ENCODE data around the gene CACNA2D1.

Gene CACNA2D1

GRCh38 chr7:82109288-82109687, 334.3 kb downstream of the CACNA2D1 start:
- no peak for DNase-seq (ENCODE audit: low spot score)

- no peak for DNase-seq (ENCODE audit: low spot score)
These were observed 337.4 kb downstream of the CACNA2D1 start for GRCh38 chr7:82106201-82106600.

- DNase-seq (ENCODE audit: low spot score), result peak; percentile 11
These were observed 338.1 kb downstream of the CACNA2D1 start for GRCh38 chr7:82105463-82105862.

- no peak for DNase-seq (ENCODE audit: low spot score)
These were observed 345.2 kb downstream of the CACNA2D1 start for GRCh38 chr7:82098414-82098813.

GRCh38 chr7:82091126-82091684, 352.4 kb downstream of the CACNA2D1 start:
- no peak for DNase-seq (ENCODE audit: low spot score)

GRCh38 chr7:82087099-82087498, 356.5 kb downstream of the CACNA2D1 start:
- no peak for DNase-seq (ENCODE audit: low spot score)

DNA sequence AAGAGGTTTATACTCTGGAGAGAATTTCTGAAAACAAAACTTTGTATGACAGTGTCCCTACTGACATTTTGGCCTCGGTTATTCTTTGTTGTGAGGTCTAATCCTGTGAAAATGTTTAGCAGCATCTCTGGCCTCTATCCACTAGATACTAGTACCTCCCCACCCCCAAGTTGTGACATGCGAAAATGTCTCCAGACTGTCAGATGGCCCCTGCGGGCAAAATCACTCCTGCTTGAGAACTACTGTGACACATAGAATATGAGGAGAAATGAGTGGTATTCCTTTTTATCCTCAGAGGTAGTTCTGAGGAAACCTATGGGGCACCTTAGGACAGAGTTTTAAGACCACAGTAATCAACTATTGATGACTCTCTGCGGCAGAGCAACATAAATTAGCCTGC, 358.5 kb downstream of the CACNA2D1 start:
- DNase-seq (ENCODE audit: low spot score), result no peak

DNA sequence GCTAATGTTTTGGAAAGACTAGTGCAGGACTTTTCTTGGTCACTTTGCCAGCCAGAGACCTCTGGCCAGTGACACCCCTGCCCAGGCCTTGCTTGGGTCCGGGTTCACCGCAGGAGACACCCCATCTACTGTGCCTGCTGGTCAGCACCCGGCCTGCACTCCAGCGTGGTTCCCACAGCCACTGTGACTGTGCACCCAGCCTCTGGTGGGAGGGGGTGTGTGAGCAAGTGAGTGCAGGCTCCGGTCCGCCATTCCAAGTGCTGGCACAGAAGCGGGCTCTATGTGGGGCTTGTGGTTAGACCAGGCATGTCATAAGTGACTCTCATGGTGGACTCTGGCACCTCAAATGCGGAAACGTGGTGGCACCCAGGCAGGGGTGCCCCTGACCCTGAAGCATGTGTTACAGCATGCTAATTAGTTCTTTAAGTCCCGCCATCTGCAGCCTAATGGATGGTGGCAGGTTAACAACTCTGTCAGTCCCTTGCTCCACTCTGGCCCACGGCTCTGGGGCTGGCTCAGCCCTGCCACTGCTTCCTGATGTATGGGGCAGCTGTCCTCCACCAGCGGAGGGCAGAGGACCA, 361.8 kb downstream of the CACNA2D1 start:
- DNase-seq (ENCODE audit: low spot score), result no peak

DNA sequence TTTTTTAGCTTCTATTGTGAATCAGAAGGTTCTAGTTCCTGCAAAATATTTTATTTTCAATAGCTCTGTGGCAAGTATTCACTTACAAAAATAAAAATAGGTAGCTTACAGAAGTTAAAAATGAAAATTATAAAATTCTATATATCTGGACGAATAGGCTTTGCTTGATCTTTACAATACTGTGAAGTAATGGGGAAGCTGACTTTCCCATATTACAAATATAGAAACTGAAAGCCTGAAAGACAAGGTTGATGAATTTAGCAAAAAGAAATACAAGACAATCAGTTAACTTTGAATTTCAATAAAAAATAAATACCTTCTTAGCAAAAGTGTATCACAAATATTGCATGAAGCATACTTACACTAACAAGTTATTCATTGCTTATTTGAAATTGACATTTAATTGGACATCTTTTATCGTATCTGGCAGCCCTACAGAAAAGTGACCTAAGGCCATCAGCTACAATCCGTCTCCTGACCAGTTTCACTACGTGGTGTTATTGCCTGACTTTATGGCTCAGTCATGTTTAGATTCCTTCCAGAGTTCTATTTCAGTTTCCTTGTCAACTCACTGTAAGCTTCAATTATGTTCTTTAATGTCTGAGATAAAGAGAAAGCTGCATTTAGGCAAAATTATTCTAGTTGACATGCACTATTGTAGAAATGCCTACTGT, 363.2 kb downstream of the CACNA2D1 start:
- no peak for DNase-seq (ENCODE audit: low spot score)

- no peak for DNase-seq (ENCODE audit: low spot score)
These were observed 364.1 kb downstream of the CACNA2D1 start for GRCh38 chr7:82079527-82079926.

DNA sequence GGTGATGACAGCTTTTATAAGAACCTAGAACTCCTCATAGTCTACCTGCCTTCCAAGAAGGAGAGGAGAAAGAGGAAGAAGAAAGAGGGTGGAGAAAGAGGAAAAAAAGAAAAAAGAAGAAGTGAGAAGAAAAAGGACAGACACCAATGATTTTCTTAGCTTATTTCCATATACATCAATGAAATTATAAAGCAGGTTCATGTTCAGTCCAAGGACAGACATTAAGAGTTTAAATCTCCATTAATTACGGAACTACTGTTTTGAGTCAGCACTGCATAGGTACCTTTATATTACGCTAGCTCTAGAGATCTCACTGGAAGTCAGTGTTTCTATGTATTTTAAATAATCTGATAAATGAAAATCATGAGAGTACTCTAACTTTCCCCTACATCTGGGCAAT, 364.8 kb downstream of the CACNA2D1 start:
- DNase-seq (ENCODE audit: low spot score), result no peak

- no peak for DNase-seq (ENCODE audit: low spot score)
These were observed 372.1 kb downstream of the CACNA2D1 start for GRCh38 chr7:82071468-82071867.

GRCh38 chr7:82067628-82068264, 375.8 kb downstream of the CACNA2D1 start:
- no peak for DNase-seq (ENCODE audit: low spot score)

DNA sequence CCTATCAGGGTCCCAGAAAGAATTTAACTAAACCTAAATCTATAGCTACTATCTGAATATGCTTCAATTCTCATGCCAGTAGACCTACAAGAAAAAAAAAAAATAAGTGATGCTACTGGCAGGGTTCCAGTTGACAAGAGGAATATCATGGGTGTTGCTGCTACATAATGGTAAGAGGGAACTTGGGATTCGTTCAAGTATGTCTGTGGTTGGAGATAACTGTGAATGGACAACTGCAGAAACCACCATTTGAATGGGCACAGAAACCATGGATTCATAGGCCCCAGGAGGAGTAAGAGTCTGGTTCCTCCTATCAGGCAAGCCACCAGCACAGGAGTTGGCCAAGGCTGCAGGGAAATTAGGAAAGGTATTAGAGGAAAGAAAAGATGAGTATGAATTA, 386.1 kb downstream of the CACNA2D1 start:
- DNase-seq (ENCODE audit: low spot score), result no peak

DNA sequence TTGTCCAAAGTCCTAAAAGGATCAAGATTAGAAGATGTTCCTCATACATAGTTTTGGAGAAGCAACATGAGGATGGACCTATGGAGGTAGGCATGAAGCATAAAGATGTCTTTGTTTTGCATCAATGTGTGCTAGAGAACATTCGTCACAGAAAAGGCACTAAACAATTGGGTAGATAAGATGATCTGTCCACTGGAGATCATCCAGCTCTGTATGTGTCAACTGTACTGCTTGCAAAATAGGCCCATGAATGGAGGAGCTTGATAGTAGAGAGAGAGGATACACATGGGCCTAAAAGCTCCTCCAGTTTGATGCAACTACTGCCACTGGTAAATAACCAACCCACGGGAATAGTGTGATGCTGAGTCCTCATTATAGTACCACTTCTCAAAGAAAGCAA, 387.3 kb downstream of the CACNA2D1 start:
- no peak for DNase-seq (ENCODE audit: low spot score)

- DNase-seq (ENCODE audit: low spot score), result no peak
These were observed 389.0 kb downstream of the CACNA2D1 start for GRCh38 chr7:82054544-82054943.

DNA sequence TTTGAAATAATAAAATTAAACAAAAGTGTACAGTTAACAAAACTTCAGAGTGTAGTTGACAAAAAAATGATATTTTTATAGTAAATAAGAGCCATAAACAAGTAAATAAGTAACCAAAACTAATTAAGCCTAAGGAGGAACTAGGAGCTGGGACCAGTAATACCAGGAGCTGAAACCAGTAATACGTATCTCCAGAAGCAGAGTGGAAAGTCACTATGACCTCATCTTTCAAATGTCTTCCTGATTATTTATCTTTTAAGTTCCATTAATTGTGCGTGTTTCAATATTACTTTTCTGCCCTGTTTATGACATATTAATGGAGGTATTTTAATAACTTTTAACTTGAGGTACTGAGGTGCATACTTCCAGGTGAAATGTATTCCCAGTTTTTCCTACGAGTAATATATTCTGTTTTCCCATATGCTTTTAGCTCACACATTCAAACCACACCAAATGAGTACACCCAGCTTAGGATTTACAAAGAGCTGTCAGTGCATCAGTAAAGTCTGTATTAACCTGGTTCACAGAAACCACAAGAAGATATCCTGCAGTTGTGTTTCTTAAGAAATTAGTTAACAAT, 390.0 kb downstream of the CACNA2D1 start:
- no peak for DNase-seq (ENCODE audit: low spot score)

DNA sequence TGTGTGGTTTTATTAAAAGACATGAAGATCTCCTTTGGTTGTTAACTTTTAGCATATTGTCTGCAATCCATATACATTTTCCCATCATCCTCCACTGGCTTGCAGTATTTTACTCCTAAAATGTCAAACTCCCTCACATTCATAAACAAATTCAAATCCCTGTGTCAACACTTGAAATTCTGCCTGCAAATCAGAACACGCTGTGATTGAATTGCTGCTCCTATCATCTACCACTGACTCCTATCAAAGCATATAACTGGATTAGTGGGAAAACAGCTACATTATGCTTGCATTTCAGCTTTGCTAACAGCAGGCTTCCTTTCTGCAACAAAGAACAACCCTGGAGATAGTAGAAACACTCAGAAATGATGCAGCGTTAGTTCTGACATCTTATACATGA, 392.0 kb downstream of the CACNA2D1 start:
- DNase-seq (ENCODE audit: low spot score), result no peak

DNA sequence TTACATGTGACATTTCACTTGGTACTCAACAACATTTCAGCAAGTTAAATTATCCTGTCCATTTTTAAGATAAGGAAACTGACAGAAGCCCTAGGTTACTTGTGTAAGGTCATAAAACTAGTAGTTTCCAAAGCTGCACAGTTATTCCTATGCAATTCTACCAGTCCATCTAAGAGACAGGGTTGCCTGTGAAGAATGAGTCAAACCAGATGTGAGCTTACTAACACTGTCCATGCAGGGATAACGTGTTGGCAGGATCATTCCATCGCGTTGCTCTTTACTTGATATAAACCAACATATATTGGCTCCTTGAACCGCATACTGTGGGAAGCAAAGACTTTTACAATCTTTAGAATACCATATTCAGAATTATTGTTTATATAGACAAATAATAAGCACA, 392.8 kb downstream of the CACNA2D1 start:
- no peak for DNase-seq (ENCODE audit: low spot score)

- DNase-seq (ENCODE audit: low spot score), result peak; percentile 42
These were observed 393.6 kb downstream of the CACNA2D1 start for GRCh38 chr7:82049891-82050533.

- DNase-seq (ENCODE audit: low spot score), result no peak
These were observed 394.1 kb downstream of the CACNA2D1 start for GRCh38 chr7:82049442-82049841.

DNA sequence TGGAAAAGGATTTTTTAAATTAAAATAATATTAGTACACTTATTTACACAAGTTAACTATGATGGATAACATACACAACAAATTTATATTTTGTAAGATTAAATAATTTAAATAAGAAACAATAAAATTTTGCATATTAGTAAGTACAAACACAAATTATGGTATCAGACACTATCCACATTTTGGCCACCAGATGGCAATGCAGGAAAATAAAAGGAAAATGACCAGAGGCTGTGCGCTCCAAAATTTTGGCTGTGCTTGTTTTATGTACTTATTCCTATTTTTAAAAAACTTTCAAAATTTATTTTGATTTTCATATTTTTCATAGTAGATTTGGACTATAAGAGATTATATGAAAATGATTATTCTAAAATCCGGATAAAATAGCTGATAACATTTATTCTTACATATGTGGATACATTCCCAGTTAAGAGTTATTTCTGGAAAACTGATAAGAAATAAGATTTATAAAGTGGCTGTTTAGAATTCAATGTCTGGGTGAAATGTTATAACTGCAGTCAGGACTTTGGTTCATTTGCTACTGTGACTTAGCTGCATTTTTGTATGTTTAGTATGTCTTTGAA, 399.0 kb downstream of the CACNA2D1 start:
- peak; percentile 66 for DNase-seq (ENCODE audit: low spot score)

All from LoVo (cell line).